HL-60/S4 (cell line): ENCODE results near the gene KCNC4.

Source experiments
- in situ Hi-C: fragments of 300-500 bp; cut with MboI; formaldehyde crosslinking; loops from 2 replicates; pipeline ENCODE4 v1.14.3; 2022; ENCODE audit warnings: low sequenced_read_pairs

Gene KCNC4

DNA sequence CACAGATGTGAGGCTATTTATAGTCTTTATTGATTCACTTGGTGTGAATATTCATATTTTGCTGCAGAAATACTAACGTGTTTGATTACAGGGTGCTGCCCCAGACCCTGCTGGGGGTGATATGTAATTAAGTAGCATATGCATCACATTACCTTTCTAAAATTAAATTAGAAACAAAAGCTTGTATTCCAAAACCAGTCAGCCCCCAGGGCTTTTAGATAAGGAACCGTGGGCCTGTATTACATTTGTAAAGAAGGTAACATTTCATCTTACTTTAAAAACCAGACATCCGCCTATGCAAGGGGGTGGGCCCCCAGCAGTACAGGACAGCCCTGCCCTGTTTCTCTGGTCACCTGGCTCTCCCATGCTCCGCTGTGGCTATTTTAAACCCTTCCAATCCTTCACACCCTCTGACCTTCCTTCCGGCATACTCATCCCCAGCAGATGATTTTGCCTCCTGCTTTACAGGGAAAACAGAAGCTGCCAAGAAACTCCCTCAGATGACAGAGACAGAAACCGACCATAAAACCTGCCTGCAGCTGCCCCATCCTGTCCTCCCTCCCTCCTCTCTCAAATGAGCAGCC, 22.0 kb upstream of the KCNC4 start:
- in situ Hi-C loops, result no loop called here

DNA sequence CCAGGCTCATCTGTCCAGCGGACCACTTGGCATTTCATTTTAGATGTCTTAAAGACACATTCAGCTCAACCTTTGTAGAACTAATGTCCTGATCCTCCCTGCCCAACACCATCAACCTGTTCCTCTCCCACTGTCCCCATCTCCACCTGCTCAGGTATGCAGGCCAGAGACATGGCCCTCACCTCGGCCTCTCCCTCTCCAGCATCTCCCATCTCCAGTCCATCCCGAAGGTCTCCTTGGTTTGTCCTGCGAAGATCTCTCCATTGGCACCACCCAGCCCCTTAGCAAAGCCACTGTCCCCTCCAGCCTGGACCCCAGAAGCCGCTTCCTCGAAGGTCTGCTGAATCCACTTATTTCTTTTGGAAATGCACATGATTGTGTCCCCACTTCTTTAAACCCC, 20.9 kb upstream of the KCNC4 start:
- in situ Hi-C loops, result no loop called here

DNA sequence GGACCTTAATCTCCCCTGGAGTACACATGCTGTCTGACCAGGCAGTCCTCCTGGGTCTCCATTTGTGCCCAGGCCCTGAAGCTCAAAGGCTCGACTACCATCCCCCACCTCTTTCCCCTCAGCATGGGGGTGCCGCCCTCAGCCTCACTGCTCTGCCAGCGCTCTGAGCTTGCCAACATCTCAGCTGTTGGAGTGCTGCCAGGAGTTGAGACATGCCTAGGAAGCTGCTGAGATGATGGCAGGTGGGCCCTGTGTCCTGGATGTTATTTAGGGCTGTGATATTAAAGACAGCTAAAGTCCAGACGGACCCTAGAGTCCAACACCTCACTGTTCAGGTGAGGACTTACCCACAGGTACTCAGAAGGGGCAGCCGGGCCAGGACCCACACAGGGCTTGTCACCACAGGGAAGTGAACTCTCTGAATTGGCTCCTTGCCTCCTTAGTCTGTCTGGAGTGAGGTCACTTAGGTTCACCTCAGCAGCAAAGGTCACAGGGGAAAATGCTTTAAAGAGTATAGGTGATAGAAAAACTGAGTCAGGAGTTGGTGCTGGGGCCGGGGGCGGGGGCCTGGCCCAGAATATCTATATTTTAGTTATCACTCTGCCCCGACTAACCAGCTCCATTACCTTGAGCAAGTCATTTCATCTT, 19.7 kb upstream of the KCNC4 start:
- in situ Hi-C loops, result no loop called here

DNA sequence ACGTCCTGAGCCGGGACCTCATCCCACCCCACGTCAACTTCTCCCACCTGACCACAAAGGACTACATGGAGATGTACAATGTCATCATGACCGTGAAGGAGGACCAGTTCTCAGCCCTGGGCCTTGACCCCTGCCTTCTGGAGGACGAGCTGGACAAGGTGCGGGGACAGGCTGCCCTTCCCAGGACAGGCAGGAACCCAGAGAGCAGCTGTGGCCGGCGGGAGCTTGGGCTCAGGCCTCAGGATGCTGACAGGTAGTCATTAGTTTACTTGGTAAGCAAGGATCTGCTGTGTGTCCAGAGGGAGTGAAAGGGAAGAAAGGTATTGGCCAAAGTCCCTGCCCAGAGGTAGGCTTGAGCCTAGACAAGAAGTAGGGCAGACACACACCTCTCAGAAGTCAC, 17.6 kb upstream of the KCNC4 start:
- in situ Hi-C loops, result no loop called here

DNA sequence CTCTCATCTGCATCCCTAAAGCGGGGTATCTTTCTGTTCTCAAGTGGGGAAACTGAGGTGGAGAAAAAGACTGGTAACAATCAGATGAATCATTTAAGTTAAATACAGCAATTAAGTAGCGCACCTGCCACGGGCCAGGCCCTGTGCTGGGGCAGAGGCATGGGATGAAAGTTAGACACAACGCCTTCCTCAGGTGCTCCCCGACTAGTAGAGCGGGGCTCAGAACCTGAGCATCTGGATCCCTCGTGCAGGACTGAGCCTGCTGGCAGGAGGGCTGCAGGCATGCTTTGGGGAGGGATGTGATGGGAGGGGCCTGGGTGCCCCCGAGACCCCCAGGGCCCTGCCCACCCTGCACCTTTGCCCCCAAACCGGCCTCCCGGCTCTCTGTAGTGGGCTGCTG, 14.9 kb upstream of the KCNC4 start:
- in situ Hi-C loops, result no loop called here

DNA sequence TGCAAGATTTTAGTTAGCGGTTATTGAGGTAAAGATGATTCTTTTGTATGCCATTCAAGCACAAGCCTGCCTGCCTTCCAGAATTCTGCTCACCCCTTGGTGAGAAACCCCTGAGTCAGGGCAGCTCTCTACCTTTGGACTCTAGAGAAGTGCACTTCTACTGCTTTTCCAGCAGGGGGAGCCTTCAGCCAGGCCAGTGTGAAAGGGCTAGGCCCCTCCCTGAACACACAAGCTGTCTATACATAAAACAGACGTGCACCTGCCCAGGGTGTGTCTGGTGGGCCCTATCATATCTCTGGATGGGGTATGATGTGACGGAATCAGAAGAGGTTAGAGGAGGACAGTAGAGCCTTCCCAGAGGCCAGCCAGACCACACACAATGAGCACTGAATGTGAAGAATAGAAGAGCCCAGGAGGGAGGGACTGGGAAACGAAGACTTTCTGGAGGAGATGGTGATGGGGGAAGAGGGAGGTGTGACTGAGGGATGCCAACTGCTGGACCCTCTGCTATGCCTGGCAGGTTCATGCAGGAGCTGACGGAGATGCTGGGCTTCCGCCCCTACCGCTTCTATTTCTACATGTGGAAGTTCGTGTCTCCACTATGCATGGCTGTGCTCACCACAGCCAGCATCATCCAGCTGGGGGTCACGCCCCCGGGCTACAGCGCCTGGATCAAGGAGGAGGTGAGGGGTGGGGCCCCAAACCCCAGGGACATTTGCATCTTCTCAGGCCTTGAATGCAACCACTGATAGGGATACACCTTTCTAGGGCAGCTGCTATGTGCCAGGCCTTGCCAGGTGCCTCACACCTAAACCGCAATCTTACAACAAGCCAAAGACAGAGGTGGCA, 13.0 kb upstream of the KCNC4 start:
- in situ Hi-C loops, result no loop called here

DNA sequence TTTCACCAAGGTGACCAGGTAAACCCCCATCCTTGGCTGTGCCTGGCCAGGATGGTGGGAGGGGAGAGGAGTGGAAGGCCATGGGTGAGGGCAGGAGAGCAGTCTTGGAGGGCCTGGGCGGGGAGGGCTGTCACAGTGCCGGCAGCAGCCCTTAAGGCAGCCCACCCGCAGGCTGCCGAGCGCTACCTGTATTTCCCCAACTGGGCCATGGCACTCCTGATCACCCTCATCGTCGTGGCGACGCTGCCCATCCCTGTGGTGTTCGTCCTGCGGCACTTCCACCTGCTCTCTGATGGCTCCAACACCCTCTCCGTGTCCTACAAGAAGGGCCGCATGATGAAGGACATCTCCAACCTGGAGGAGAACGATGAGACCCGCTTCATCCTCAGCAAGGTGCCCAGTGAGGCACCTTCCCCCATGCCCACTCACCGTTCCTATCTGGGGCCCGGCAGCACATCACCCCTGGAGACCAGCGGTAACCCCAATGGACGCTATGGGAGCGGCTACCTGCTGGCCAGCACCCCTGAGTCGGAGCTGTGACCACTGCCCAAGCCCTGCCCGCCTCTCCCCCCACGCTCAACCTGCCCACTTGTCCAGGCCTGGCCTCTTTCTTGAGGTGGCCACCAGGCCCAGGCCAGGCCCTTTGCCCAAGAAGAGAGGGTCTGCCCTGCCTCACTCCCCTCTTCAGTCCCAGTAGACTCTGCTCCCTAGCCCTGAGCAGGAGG, 12.0 kb upstream of the KCNC4 start:
- in situ Hi-C loops, result no loop called here

DNA sequence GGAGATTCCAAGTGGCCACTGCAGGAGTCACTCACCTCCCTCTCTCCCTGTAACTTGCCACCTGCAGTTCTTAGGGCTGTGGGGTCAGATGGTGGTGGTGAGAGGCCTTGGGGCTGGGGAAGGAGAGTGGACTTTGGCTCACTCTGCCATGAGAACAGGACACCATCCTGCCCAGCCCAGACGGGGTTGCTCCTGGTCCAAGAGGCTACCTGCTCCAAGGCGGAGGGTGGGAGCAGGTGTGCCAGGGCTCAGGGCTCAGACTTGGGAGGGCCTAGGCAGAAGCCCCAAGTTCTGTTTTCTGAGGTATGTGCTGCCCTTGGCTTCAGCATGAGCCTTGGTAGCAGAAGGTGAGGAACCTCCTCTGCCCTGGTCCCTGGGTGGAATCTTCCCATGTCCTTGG, 11.4 kb upstream of the KCNC4 start:
- in situ Hi-C loops, result no loop called here

DNA sequence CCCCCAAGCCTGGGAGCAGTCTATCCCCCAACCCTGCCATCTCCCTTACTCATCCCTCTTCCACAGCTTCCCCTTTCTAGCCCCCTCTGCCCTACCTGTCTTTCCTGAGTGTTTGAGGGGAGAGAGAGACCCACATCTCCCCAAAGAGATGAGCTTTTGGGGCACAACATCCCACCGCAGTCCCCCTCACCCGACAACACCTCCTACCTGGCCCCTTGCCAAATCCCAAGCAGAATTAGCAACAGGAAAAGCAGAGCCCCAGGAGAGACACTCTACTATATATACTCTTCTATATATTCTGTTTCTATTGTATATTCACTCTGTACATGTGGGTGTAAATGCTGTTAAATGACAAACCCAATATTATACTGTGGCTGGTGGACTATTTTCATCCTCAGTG, 9.9 kb upstream of the KCNC4 start:
- in situ Hi-C loops, result loop anchor here (10.0 kb wide), 1 partner anchor 255 kb away; the partner anchor contains the start of gene PROK1

DNA sequence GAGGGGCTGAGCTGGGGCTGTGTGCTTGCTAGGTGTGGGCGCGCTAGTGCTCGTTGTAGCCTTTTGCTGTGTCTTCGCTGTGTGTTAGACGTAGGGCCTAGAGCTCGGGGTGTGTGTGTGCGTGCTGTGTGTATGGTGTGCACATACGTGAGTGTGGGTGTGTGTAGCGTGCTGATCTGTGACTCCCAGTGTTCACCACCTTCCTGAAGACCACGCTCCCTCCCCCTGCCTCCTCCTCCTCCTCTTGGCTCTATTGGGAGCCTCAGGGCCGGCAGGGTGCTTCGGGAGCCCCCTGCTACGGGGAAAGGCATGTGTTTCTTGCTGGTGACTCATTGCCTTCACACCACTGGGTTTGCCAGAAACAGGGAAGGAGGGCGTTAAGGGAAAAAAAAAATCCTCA, 9.4 kb upstream of the KCNC4 start:
- in situ Hi-C loops, result loop anchor here (10.0 kb wide), 1 partner anchor 254 kb away; the partner anchor contains the start of gene PROK1

DNA sequence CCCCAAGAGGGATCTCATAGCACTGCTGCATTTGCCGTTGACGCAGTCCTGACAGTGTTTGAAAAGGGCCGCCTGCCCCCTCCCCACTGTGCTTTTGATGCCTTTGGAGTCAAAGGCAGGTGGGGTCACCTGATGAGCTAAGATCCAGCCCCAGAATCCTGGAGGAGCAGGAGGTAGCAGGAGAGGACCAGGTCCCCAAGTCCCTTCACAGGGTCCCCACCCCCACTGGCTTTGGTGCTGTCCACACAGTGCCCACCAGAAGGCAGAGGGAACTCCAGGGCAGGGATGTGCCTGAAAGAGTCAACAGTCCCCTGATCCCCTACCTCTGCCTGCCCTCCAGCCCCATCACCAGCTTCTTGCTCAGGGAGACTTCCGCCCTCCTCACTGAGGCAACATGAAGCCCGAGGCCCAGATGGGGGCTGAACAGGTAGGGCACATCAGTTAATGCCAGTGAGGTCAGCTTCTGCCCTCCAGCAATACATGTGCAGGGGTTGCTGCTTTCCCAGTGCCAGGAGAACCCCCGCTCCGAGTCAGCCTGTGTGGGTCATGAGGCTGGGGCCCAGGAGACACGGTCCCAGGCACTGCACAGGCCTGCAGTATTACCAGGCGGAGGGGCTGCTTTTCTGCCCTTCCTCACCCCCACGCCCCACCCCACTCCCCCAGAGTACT, 8.8 kb upstream of the KCNC4 start:
- in situ Hi-C loops, result loop anchor here (10.0 kb wide), 1 partner anchor 254 kb away; the partner anchor contains the start of gene PROK1

DNA sequence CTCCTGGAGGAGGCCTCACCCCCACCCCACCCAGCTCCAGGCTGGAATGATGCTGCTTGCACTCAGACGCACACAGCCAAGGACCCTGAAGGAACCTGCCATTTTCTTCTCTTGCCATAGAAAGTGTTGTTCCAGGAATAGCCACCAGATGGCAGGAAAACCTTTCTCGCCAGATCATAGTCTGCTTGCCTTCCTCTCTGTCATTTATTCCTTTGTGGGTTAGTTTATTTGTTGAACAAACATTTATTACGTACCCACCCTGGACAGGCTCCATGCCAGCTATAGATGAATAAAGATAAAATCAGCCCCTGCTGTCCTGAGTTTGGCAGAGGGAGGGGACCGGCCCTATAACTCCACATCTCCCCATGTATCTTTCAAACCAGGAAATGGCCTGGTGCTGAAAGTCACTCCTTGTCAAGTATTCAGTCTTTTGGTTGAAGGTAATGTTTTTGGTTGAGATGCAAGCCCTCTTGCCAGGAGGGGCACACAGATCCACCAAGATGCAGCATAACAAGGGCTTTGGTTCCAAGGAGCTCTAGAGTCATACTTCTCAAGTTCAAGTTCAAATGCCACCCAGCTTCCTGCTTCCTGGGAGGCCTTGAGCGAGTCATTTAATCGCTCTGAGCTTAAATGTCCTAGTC, 7.0 kb upstream of the KCNC4 start:
- in situ Hi-C loops, result loop anchor here (10.0 kb wide), 1 partner anchor 252 kb away; the partner anchor contains the start of gene PROK1

DNA sequence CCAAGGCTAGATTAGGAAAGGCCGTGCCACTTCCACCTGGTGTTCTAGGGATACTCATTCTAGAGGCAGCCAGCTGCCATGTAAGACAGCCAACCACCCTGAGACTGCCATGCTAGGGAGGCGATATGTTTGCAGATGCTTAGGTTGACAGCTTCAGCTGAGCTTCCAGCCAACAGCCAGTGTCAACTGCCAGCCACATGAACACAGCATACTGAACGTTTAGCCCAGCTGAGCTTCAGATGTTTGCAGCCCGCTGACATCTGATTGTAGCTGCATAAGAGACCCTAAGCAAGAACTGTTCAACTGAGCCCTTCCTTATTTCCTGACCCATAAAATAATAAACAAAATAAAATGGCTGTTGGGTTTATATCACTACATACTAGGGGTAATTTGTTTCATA, 5.0 kb upstream of the KCNC4 start:
- in situ Hi-C loops, result loop anchor here (5.0 to 10.0 kb wide), 2 partner anchors 102 to 250 kb away; partner anchors contain the start of gene PROK1

DNA sequence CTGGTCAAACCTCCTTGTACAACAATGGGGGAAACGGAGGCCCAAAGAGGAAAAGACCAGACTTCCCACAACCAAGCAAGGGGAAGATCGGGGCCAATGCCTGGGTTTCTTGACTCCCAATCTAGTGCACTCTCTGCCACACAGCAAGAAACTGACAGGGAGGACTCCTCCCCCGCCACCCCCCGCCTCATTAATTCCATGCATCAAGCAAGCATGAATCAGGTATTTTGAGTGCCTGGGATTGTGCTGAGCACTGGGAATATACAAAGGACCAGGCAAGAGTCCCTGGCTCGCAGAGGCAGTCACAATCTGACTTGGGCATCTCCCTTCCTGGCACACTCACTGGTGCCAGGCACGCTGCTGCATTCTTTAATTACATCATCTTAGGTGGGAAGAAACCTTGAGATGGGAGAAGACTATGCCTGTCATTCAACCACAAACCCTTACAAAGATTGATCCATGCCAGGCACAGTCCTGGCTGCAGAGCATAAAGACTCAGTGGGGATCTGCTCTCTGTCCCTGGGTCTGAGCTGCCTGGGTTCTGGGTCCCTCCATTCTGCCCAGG, 4.4 kb upstream of the KCNC4 start:
- in situ Hi-C loops, result loop anchor here (5.0 to 10.0 kb wide), 2 partner anchors 102 to 249 kb away; partner anchors contain the start of gene PROK1

DNA sequence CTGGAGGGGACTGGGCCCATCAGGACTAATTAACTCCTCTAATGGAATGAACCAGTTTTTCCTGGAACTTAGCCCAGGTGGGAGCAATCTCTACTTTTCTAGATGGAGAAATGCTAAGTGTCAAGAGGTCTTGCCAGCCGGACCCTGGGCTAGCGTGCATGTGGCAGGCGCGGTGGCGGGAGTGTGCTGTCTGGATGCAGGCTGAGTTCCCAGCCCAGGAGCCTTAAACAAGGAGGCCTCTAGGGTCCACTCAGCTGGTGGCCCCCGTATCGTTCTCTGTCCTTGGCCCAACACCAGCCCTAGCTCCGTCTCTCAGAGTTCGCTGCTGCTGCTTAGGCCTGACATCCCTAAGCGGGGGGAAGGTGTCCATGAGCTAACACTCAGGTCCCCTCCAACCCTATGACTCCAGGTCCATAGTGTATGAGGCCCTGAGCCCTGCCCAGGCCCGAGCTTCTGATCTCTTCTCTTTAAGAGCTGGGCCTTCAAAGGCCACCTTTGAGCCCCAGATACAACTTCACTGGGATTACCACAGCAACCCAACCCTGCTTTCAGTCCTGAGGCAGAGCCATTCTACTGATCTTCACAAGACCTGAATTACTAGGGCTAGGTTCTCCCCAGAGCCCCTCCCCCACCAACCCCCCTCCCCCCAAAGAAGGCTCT, 3.7 kb upstream of the KCNC4 start:
- in situ Hi-C loops, result loop anchor here (5.0 to 10.0 kb wide), 2 partner anchors 101 to 248 kb away; partner anchors contain the start of gene PROK1

DNA sequence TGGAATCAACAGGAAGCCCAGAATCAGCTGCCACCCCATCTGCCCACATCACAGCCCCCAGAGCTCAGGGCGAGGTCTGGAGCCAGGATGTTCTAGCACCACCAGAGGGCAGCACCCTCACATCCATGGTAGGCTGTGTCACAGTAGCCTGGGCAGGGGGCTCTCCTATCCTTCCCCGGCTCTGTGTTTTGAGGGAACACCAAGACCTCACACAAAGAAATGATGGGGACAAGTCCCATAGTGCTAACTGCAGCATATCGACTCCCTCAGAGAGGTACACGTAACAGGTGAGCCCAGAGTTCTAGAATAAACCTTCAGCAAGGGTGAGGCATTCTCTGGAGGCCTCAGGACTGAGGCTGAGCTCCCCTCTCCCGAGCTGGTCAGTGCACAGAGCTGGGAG, 2.3 kb upstream of the KCNC4 start:
- in situ Hi-C loops, result loop anchor here (5.0 to 10.0 kb wide), 2 partner anchors 99 to 247 kb away; partner anchors contain the start of gene PROK1

DNA sequence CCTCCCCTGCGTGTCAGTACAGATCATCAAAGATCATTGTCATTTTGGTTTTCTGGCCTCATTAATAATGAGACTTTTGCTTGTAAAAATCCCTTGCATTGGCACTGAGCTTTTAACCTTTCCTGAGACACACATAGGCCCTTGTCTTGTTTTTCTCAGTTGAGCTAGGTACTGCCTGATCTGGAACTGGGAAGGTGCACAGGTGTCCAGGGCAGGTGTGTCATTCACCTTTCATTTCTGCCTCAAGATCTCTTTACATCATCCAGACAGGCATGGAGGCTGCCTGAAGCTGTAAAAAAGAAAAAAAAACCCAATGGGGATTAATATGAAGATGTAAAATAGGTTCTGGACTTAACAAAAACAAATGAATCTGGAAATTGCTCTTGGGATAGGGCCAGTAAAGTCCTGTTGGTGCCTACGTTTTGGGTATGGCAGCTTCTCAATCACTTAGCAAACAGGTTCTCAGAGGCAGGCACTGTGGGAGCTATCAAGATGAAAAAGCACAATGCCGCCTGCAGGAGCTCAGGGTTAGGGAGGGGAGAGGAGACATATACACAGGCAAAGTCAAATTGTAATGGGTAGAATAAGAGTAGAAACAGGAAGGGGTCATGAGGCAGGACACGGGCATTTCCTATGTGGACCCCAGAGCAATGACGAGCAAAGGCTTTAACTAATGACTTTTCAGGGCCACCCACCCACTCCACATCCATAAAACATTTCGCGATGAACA, 1.0 kb upstream of the KCNC4 start:
- in situ Hi-C loops, result loop anchor here (5.0 to 10.0 kb wide), 2 partner anchors 98 to 246 kb away; partner anchors contain the start of gene PROK1
